ENCODE data around the gene HIPK1. TPM values are rescaled to one million over a fixed set of nuclear protein-coding genes. Genes with fewer than 3 reads are reported as not detected.

The HIPK1 gene
- total RNA-seq, 1 donor: 23.9 TPM

DNA sequence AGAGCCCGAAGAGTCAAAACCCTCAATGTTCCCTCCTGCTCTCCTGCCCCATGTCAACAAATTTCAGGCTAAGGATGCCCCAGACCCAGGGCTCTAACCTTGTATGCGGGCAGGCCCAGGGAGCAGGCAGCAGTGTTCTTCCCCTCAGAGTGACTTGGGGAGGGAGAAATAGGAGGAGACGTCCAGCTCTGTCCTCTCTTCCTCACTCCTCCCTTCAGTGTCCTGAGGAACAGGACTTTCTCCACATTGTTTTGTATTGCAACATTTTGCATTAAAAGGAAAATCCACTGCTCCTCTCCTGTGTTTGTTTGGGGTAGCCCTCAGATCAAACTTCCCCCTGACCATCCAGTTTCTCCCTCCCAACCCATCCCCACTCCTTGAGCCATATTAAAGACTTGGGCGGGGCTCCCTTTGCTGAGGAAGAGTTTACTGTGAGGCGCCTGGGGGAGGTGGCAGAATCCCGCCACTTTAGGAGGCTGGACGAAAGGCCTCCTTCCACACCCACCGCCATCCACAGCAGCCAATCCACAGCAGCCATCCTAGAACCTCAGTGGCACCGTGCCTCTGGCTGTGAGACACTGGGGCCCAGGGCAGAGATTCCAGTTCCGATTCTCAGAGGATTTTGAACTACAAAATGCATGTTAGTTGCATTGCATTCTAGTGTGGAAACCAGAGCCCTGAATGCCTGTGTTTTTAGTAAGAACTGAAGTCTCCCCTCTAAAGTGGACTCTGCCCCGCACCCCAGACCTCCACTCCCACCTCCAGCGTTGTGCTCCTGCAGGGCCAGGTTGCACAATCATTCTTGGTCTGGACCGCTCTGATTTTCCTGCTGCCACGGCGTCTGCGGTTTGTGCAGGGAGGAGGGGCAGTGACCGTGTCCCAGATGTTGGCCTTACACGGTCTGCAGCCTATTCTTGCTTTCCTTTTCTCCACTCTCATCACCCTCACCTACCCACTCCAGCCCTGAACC lies 53.1 kb downstream of the HIPK1 start:
- H3K27ac ChIP-seq (ENCODE audit: low read depth, low read length): peak overlapping the region; percentile 38
- TF ChIP-seq, protein P1, sequence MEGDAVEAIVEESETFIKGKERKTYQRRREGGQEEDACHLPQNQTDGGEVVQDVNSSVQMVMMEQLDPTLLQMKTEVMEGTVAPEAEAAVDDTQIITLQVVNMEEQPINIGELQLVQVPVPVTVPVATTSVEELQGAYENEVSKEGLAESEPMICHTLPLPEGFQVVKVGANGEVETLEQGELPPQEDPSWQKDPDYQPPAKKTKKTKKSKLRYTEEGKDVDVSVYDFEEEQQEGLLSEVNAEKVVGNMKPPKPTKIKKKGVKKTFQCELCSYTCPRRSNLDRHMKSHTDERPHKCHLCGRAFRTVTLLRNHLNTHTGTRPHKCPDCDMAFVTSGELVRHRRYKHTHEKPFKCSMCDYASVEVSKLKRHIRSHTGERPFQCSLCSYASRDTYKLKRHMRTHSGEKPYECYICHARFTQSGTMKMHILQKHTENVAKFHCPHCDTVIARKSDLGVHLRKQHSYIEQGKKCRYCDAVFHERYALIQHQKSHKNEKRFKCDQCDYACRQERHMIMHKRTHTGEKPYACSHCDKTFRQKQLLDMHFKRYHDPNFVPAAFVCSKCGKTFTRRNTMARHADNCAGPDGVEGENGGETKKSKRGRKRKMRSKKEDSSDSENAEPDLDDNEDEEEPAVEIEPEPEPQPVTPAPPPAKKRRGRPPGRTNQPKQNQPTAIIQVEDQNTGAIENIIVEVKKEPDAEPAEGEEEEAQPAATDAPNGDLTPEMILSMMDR (IDR thresholded peaks at IDR 0.05; ENCODE audit: extremely low read depth, low read depth, low read length): no peak
- no peaks in the 10 kb centered on the region for H3K9me3 ChIP-seq (ENCODE audit: low read depth, low read length)
- H2AFZ ChIP-seq (ENCODE audit: low read length): peak overlapping the region; percentile 9
- H3K36me3 ChIP-seq (ENCODE audit: insufficient read depth, low read length): peaks cover 3% of the 10 kb centered on the region
- peaks cover 63% of the 10 kb centered on the region for H3K4me1 ChIP-seq (ENCODE audit: insufficient read depth, low read length)
- H3K79me2 ChIP-seq (ENCODE audit: insufficient read depth, low read length): peaks cover 12% of the 10 kb centered on the region
- no peaks in the 10 kb centered on the region for H4K20me1 ChIP-seq (ENCODE audit: insufficient read depth, low read length)
- H3K4me2 ChIP-seq (ENCODE audit: insufficient read depth, low read length): peak overlapping the region; percentile 74
- no peaks in the 10 kb centered on the region for H3K27me3 ChIP-seq (ENCODE audit: insufficient read depth, low read length)
- peak overlapping the region; percentile 60 for H3K4me3 ChIP-seq (ENCODE audit: insufficient read depth, low read length)
- peak; percentile 94 for DNase-seq (ENCODE audit: insufficient read length, low spot score, missing footprints)

DNA sequence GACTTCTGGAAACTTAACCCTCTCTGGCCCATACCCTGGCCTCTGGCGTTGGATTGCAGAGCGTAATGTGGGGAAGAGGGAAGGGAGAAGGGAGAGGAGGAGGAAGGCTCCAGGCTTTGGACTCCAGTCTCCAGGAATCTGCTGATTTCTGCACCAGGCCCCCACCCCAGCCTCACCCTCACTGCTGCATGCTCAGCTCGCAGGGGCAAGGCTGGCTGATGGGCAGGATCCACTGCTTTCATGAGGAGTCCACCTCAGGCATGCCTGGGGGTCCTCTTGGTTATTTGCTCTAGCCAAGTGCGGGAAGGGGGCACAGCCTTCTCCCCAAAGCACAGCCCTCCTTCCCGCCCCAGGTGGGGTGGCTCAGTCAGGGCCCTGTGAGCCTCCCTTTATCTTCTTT lies 53.8 kb downstream of the HIPK1 start:
- Histone ChIP-seq H3K27me3 (ENCODE audit: insufficient read depth, low read length) (no peaks in the 10 kb centered on the region), H3K79me2 (ENCODE audit: insufficient read depth, low read length) (peaks cover 12% of the 10 kb centered on the region), H3K4me1 (ENCODE audit: insufficient read depth, low read length) (peaks cover 58% of the 10 kb centered on the region), H2AFZ (ENCODE audit: low read length) (peak overlapping the region; percentile 9), H3K27ac (ENCODE audit: low read depth, low read length) (no peak overlapping the region), H3K9me3 (ENCODE audit: low read depth, low read length) (no peaks in the 10 kb centered on the region), H4K20me1 (ENCODE audit: insufficient read depth, low read length) (no peaks in the 10 kb centered on the region), H3K4me2 (ENCODE audit: insufficient read depth, low read length) (peak overlapping the region; percentile 74), H3K36me3 (ENCODE audit: insufficient read depth, low read length) (peaks cover 3% of the 10 kb centered on the region), H3K4me3 (ENCODE audit: insufficient read depth, low read length) (peak overlapping the region; percentile 60)
- no peak for DNase-seq (ENCODE audit: insufficient read length, low spot score, missing footprints)
- TF ChIP-seq, protein P1 (IDR thresholded peaks at IDR 0.05; ENCODE audit: extremely low read depth, low read depth, low read length): no peak

DNA sequence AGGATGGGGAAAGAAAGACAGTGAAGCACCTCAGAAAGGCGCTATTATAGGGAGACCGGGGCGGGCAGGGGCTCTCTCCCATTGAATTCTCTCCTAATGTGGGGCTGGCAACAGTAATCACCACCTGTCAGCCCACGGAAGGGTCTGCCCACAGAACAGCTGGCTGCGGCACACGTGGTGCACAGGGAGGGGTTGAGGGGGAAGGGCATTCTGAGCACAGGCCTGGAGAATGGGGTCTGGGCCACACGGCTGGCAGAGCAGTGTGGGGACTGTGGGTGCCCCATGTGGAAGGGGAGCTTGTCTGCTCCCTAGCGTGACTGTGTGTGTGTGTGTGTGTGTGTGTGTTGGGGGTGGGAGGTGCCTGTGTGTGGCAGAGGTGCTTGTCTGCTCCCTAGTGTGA lies 54.3 kb downstream of the HIPK1 start:
- TF ChIP-seq, protein P1 (IDR thresholded peaks at IDR 0.05; ENCODE audit: extremely low read depth, low read depth, low read length): no peak
- Histone ChIP-seq H3K4me1 (ENCODE audit: insufficient read depth, low read length) (peaks cover 54% of the 10 kb centered on the region), H3K27ac (ENCODE audit: low read depth, low read length) (no peak overlapping the region), H3K27me3 (ENCODE audit: insufficient read depth, low read length) (no peaks in the 10 kb centered on the region), H3K4me3 (ENCODE audit: insufficient read depth, low read length) (no peak overlapping the region), H4K20me1 (ENCODE audit: insufficient read depth, low read length) (no peaks in the 10 kb centered on the region), H3K9me3 (ENCODE audit: low read depth, low read length) (no peaks in the 10 kb centered on the region), H3K36me3 (ENCODE audit: insufficient read depth, low read length) (peaks cover 3% of the 10 kb centered on the region), H3K79me2 (ENCODE audit: insufficient read depth, low read length) (peaks cover 12% of the 10 kb centered on the region), H3K4me2 (ENCODE audit: insufficient read depth, low read length) (peak overlapping the region; percentile 74), H2AFZ (ENCODE audit: low read length) (no peak overlapping the region)
- no peak for DNase-seq (ENCODE audit: insufficient read length, low spot score, missing footprints)

DNA sequence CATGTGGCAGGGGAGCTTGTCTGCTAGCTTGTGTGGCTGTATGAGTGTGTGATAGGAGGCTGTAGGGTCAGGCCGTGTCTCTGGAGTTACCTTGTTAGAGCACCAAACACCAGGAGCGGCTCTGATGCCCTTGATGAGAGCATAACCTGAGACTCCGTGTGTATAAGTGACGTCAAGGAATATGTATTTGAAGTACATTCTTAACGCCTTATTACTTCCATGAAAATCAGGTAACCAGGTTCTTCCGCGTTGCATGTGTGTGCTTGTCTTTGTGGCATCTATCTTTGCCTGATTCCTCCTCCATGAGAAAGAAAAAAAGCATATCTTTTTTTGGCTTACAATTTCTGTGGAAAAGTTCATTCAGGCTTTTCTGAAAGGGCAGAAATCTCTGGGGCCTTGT lies 54.7 kb downstream of the HIPK1 start:
- Histone ChIP-seq H2AFZ (ENCODE audit: low read length) (no peak overlapping the region), H3K27me3 (ENCODE audit: insufficient read depth, low read length) (no peaks in the 10 kb centered on the region), H3K36me3 (ENCODE audit: insufficient read depth, low read length) (peaks cover 3% of the 10 kb centered on the region), H4K20me1 (ENCODE audit: insufficient read depth, low read length) (no peaks in the 10 kb centered on the region), H3K4me3 (ENCODE audit: insufficient read depth, low read length) (no peak overlapping the region), H3K9me3 (ENCODE audit: low read depth, low read length) (no peaks in the 10 kb centered on the region), H3K4me2 (ENCODE audit: insufficient read depth, low read length) (no peak overlapping the region), H3K4me1 (ENCODE audit: insufficient read depth, low read length) (peaks cover 49% of the 10 kb centered on the region), H3K27ac (ENCODE audit: low read depth, low read length) (no peak overlapping the region), H3K79me2 (ENCODE audit: insufficient read depth, low read length) (peaks cover 12% of the 10 kb centered on the region)
- TF ChIP-seq, protein P1 (IDR thresholded peaks at IDR 0.05; ENCODE audit: extremely low read depth, low read depth, low read length): no peak
- DNase-seq (ENCODE audit: insufficient read length, low spot score, missing footprints): no peak
